Midbrain (tissue), 1 donor: ENCODE data around the gene SLC24A4.

Experiments used
- DNase-seq: peaks from one replicate; lab custom pipeline; 2025; lab: John Stamatoyannopoulos, UW

The SLC24A4 gene

GRCh38 chr14:92475451-92476187 is 152.7 kb downstream of the SLC24A4 start:
- DNase-seq = no peak

GRCh38 chr14:92480856-92481255 is 157.9 kb downstream of the SLC24A4 start:
- DNase-seq = no peak

- no peak for DNase-seq
Measured at GRCh38 chr14:92481386-92481785, 158.4 kb downstream of the SLC24A4 start.

- no peak for DNase-seq
Measured at GRCh38 chr14:92481811-92482555, 159.0 kb downstream of the SLC24A4 start.

- DNase-seq = no peak
Measured at GRCh38 chr14:92482621-92483319, 159.8 kb downstream of the SLC24A4 start.

- no peak for DNase-seq
Measured at GRCh38 chr14:92484132-92484823, 161.3 kb downstream of the SLC24A4 start.

GRCh38 chr14:92486881-92487280 is 163.9 kb downstream of the SLC24A4 start:
- DNase-seq = no peak

- DNase-seq = no peak
Measured at GRCh38 chr14:92487513-92488133, 164.7 kb downstream of the SLC24A4 start.

- DNase-seq = no peak
Measured at GRCh38 chr14:92489394-92490238, 166.7 kb downstream of the SLC24A4 start.

GRCh38 chr14:92490239-92490959 is 167.4 kb downstream of the SLC24A4 start:
- DNase-seq = peak; percentile 25

- no peak for DNase-seq
Measured at GRCh38 chr14:92491782-92492181, 168.8 kb downstream of the SLC24A4 start.

GRCh38 chr14:92492258-92492657 is 169.3 kb downstream of the SLC24A4 start:
- no peak for DNase-seq

GRCh38 chr14:92493024-92493423 is 170.1 kb downstream of the SLC24A4 start:
- DNase-seq = no peak

- DNase-seq = no peak
Measured at GRCh38 chr14:92493492-92493891, 170.5 kb downstream of the SLC24A4 start.

- no peak for DNase-seq
Measured at GRCh38 chr14:92494512-92494911, 171.5 kb downstream of the SLC24A4 start.

GRCh38 chr14:92495027-92495426 is 172.1 kb downstream of the SLC24A4 start:
- no peak for DNase-seq

- DNase-seq = no peak
Measured at GRCh38 chr14:92496191-92496857, 173.4 kb downstream of the SLC24A4 start.

GRCh38 chr14:92497391-92497790 is 174.4 kb downstream of the SLC24A4 start:
- no peak for DNase-seq

GRCh38 chr14:92499234-92499633 is 176.3 kb downstream of the SLC24A4 start:
- DNase-seq = no peak
